ENCODE data around the gene MFRP.

Gene MFRP

GRCh38 chr11:119316729-119317591 lies 29.5 kb downstream of the MFRP start, which contains the start of gene MCAM:
MCAM (minus strand) TSS chr11:119317130; CDS start chr11:119317101, 29 bp downstream.
- DNase-seq (ENCODE audit: insufficient read length, low spot score), result no peak
- no peak for TF ChIP-seq POLR2A (IDR thresholded peaks at IDR 0.05; ENCODE audit: low read depth, low read length)
- FAIRE-seq, result no peak

GRCh38 chr11:119316016-119316728 lies 30.3 kb downstream of the MFRP start:
- FAIRE-seq (no peak), DNase-seq (ENCODE audit: insufficient read length, low spot score) (no peak)
- no peak for TF ChIP-seq POLR2A (IDR thresholded peaks at IDR 0.05; ENCODE audit: low read depth, low read length)

DNA sequence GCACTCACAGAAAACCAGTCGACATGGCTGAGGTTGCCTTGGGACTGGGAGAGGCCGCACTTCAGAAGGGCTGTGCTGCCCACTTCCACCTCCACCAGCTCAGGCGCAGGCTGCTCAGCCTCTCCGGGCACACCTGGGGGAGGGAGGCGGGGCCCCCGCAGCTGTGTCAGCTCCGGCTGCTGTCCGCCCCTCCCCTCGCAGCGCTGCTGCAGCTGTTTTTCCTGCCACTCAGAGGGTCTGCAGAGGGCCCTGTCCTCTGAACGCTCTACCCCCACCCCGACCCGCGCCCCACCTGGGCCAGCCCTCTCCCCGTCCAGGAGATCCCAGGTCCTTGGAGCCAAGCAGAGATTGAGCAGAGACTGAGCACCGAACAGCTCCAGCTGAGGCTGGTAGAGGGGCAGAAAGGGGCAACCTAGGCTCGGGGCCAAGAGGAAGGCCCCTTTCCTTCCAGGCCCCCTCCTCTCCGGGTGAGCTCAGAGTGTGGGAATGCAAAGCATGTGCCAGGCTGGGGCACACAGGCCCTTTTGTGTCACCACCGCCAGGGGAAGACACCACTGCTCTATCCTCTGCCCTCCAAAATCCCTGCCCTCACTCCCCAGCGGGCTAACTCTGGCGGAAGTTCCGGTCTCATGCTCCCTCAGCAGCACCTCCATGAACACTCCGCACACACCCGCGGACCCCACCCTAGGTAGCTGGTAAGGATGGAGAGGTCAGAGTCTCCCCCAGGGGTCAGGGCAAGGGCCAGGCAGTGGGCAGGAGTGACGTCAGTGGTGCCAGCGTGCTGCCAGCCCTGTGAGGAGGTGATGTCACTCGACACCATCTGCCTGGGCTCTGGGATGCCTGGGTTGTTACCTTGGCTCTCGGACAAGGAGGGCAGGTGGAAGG lies 31.1 kb downstream of the MFRP start:
- no peak for TF ChIP-seq POLR2A (IDR thresholded peaks at IDR 0.05; ENCODE audit: low read depth, low read length)
- FAIRE-seq (no peak), DNase-seq (ENCODE audit: insufficient read length, low spot score) (no peak)

DNA sequence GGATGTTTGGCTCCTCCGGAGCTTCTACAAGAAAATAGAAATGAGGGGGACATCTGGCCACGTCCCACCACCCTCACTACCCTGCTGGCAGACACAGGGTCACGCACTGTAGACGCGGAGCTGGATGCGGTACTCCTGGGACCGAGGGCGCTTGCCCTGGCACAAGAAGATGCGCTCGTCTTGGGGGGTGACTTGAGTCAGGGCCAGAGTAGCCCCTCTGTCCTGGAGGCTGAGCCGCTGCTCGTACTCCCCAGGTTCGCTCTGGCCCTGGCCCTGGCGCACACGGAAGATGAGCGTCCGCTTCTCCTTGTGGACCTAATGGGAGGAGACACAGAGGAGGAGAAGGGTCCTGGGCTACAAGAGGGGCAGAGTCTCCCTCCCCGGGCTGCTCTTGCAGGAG lies 31.8 kb downstream of the MFRP start:
- FAIRE-seq, result no peak
- TF ChIP-seq POLR2A (IDR thresholded peaks at IDR 0.05; ENCODE audit: low read depth, low read length), result no peak
- DNase-seq (ENCODE audit: insufficient read length, low spot score), result no peak

GRCh38 chr11:119310682-119311052 lies 35.8 kb downstream of the MFRP start:
- FAIRE-seq, result no peak
- no peak for TF ChIP-seq POLR2A (IDR thresholded peaks at IDR 0.05; ENCODE audit: low read depth, low read length)
- no peak for DNase-seq (ENCODE audit: insufficient read length, low spot score)

- no peak for DNase-seq (ENCODE audit: insufficient read length, low spot score)
- FAIRE-seq, result no peak
- no peak for TF ChIP-seq POLR2A (IDR thresholded peaks at IDR 0.05; ENCODE audit: low read depth, low read length)
Measured at GRCh38 chr11:119309953-119310681, 36.4 kb downstream of the MFRP start.

DNA sequence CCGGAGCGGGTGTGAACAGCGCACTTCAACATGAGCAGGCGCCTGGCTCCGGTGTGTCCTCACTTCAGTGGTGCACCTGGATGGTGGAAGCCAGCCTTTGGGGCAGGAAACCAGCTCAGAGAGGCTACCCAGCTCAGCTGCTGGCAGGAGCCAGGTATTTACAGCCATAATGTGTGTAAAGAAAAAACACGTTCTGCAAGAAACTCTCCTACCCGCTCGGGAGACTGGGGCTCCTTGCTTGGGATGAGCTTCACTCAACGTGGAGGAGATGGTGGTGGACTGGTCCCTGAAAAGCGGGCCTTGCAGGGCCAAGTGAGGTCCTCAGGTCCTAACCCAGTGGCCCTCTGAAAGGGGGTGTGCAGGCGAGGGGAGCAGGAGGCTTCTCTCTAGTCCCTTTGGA lies 37.1 kb downstream of the MFRP start:
- no peak for DNase-seq (ENCODE audit: insufficient read length, low spot score)
- TF ChIP-seq POLR2A (IDR thresholded peaks at IDR 0.05; ENCODE audit: low read depth, low read length), result no peak
- FAIRE-seq, result no peak

DNA sequence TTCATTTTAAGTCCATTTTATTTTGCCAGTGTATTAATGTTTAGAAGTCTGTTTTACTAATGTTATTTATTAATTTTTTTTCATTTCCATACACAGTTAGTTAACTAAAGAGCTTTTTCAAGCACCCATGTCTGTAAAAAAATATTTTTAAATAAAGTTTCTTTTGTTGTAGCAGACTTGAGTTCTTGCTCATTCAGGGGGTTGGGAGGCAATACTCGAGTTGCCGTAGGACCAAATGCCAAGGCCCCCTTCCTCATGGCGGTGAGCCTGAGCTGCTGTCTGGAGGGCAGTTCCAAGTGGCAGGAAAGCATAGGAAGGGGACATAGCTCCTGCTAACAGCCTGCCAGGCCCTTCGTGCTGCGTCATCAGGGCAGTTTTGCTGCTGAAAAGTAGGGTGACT lies 38.5 kb downstream of the MFRP start:
- no peak for FAIRE-seq
- no peak for DNase-seq (ENCODE audit: insufficient read length, low spot score)

DNA sequence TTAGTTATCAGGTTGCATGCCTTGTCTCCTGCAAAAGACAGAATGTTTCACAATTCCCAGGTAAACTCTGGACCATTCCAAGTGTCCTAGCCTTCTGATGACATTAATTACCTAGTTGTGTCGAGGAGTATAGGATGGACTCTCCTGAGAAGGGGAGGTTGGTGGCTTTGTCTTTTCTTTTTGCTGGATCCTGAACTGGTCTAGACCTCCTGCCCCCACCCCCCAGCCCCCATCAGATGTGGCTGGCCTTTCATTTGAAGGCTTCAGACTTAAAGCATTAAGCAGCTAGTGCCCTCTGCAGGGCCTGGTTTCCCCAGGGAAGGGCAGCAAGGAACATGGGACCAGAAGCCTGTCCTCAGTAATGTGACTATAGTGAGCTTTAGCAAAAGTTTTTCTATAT lies 39.3 kb downstream of the MFRP start:
- no peak for FAIRE-seq
- no peak for DNase-seq (ENCODE audit: insufficient read length, low spot score)
- no peak for TF ChIP-seq POLR2A (IDR thresholded peaks at IDR 0.05; ENCODE audit: low read depth, low read length)

More for the DNA sequence above, 38.5 kb downstream of the MFRP start:
- TF ChIP-seq POLR2A (IDR thresholded peaks at IDR 0.05; ENCODE audit: low read depth, low read length), result no peak

- no peak for FAIRE-seq
- no peak for DNase-seq (ENCODE audit: insufficient read length, low spot score)
- TF ChIP-seq POLR2A (IDR thresholded peaks at IDR 0.05; ENCODE audit: low read depth, low read length), result no peak
Measured at GRCh38 chr11:119306373-119306890, 40.1 kb downstream of the MFRP start.

DNA sequence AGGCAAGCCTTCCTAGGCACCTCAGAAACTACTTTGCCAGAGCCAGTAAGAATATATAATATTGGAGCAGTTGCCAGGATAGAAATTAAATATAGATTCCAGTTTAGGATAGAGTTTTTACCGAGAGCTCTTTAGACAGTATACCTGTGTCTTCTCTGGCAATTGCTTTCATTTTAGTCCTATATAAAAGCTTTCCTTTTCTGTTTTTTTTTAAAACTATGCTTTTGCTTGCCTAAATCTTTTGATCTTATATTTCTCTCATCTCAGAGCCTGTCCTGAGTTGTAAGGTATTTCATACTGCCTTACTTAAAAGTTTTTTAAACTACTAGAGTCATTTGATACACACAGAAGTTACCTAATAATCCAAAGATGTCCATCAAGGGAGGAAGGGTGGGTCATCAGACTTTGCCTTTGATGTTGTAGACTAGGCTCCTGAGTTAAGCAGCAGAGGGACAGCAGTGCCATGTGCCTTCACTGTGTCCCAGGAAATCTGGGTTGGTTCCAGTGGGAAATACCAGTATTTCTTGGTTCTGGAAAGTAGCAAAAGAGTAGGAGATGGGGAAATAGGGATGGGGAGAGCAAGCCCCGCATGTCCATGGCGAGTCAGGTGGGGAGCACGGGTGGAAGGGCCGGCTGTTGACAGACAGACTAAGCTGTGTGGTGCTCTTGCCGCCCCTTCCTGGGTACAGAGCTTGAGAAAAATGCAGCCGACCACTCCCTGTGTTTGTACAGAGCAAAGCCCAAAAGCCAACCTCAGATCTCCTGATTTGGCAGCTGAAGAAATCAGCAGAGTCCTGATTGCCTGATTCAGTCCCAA lies 40.7 kb downstream of the MFRP start:
- FAIRE-seq, result no peak
- TF ChIP-seq POLR2A (IDR thresholded peaks at IDR 0.05; ENCODE audit: low read depth, low read length), result no peak
- DNase-seq (ENCODE audit: insufficient read length, low spot score), result no peak

DNA sequence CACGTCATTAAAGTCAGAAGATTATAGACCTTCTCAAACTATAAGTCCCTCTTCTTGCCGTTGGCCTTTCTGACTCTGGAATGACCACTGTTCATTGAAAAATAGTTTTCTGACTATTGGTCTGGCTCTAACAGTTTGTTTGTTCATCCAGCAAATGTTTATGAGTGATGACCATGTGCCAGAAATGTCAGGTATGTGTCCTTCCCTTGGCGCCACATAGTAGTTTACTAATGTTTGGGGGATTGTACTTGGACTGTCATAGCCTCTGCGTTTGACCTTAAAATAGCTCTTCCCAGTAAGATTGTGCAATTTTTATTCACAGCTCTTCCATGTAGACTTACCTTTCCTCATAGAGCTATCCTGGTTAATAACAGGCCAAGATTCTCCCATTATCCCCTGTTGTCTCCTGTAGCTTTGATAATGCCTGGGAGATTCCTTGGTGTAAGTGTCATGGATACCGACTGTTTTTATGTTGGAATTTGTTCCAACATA lies 43.2 kb downstream of the MFRP start:
- FAIRE-seq (no peak), DNase-seq (ENCODE audit: insufficient read length, low spot score) (no peak)
- TF ChIP-seq POLR2A (IDR thresholded peaks at IDR 0.05; ENCODE audit: low read depth, low read length), result no peak
